Panc1 (cell line): Measurements from ENCODE around the gene CD8A.

Experiments
- CTCF ChIP-seq: fragments of 450-650 bp; IDR thresholded peaks from 2 replicates; pipeline ENCODE4 v1.5.1; 2017; ENCODE audit warnings: mild to moderate bottlenecking
- POLR2AphosphoS5 ChIP-seq: IDR thresholded peaks from 2 replicates; pipeline ENCODE4 v1.6.1; 2012; ENCODE audit warnings: mild to moderate bottlenecking, low read depth, low read length, moderate library complexity
- REST ChIP-seq, 2 experiments: IDR thresholded peaks; 2 replicates each; pipeline ENCODE4 v1.6.1; 2011 to 2012; ENCODE audit warnings: low read depth in 2 of 2, control low read depth in 1 of 2, low read length in 1 of 2, mild to moderate bottlenecking in 1 of 2, moderate library complexity in 1 of 2; ENCODE audit not compliant: insufficient read depth in 1 of 2
- SIN3A ChIP-seq: IDR thresholded peaks from 2 replicates; pipeline ENCODE4 v1.6.1; 2012; ENCODE audit warnings: low read depth, mild to moderate bottlenecking, low read length, moderate library complexity, borderline replicate concordance; ENCODE audit not compliant: insufficient read depth
- TCF7L2 ChIP-seq: IDR thresholded peaks from 2 replicates; pipeline ENCODE4 v1.6.1; 2011; ENCODE audit warnings: mild to moderate bottlenecking, low read depth, low read length, inconsistent platforms

- TF ChIP-seq CTCF (no peak), TCF7L2 (no peak), POLR2AphosphoS5 (no peak), REST (IDR thresholded peaks at IDR 0.05; ENCODE audit: insufficient read depth in 1 of 2, low read depth in 2 of 2, low read length in 1 of 2) (peak in 1 of 2 experiments; percentile 17; a peak in 1 of 4 replicates), SIN3A (no peak)
These were observed 508 bp downstream of the CD8A start for GRCh38 chr2:86790134-86790675.
